HG02763 (cell line): ENCODE results near the gene SLC2A5.

ENCODE experiments used
- ATAC-seq: cut with Tn5 transposase; IDR thresholded peaks from one replicate; pipeline ENCODE4 v1.9.1; 2021; ENCODE audit warnings: mild to moderate bottlenecking, moderate library complexity; ENCODE audit not compliant: unreplicated experiment

The SLC2A5 gene

GRCh38 chr1:9065213-9065751 is 4.2 kb downstream of the SLC2A5 start:
- no peak for ATAC-seq

- ATAC-seq: no peak
Observed at GRCh38 chr1:9062846-9063245, 6.6 kb downstream of the SLC2A5 start.

- ATAC-seq: no peak
Observed at GRCh38 chr1:9062021-9062471, 7.4 kb downstream of the SLC2A5 start.

DNA sequence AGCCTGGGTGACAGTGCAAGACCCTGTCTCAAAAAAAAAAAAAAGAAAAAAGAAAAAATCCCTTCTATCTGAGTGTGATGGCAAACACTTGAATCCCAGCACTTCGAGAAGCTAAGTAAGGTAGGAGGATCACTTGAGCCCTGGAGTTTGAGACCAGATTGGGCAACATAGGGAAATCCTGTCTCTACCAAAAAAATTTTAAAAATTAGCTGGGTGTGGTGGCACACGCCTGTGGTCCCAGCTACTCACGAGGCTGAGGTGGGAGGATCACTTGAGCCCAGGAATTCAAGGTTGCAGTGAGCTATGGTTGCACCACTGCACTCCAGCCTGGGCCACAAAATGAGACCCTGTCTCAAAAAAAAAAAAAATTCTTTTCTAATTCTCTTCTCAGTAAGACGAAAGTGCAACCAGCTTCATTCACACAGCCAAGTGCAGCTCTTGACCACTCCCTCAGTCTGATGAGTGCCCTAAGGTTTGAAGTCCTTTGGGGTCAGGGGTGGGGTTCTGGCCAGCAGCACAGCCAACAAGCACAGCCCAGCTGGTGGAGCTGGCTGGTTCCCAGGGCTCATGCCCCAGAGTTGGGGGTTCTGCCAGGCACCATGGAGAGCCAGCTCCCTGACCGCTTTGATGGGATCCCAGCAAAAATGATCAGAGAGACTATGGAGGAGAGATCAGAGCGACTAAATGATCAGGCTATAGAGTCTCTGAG is 8.0 kb downstream of the SLC2A5 start:
- no peak for ATAC-seq

DNA sequence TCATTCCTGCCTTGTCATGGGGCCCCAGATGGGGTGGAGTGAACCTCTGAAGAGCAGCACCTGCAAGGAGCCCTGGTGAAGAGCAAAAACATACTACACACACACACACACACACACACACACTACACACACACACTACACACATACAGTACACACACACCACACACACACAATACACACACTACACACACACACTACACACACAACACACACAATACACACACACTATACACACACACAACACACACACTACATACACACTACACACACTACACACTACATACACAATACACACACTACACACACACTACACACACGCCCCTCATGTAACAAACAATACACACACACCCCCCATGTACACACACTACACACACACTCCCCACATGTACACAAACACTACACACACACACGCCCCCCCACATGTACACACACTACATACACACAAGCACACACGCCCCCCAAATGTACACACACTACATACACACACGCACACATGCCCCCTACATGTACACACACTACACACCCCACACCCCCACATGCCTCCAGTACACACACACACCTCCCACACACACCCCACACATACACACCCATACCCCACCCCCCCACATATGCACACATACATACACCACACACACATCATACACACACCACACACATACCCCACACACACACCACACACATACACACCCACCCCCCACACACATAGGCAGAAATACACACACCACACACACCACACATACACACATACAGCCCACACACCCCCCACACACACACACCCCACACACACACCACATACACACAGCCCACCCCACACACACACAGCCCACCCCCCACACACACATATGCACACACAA is 9.3 kb downstream of the SLC2A5 start:
- ATAC-seq: no peak

DNA sequence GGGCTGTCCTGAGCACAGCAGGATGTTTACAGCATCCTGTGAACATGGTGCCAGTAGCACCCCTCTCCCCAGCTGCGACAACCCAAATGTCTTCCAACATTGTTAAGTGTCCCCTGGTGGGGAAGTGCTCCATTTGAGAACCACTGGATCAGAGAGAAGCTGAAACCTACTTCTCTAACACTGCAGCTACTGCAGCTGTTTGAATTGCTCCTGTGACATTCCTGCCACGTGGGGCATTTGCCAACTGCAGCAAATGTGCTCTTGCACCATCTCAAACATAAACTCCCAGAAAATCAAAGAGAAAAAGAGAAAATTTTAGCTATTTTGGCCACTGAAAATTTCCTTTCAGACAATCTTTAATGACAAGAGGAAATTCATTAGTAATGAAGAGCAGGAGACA is 11.0 kb downstream of the SLC2A5 start:
- ATAC-seq: no peak

DNA sequence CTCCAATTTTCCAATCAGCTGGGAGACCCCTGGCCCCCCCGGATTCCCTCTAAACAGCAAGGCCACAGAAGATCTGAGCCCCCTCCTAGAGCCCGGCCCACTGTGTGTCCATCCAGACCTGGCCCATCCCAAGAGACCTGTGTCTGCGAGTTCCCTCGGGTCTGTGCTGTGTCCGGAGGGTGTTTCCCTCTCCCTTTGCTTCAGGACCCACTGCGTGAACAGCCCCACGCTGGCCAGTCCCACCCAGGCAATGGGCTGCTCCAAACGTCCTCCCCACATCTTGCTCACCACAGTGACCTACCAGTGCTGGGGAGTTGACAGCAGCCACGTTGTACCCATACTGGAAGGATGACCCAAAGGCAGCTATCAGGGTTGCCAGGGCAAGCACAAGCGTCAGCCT is 11.6 kb downstream of the SLC2A5 start:
- no peak for ATAC-seq

- ATAC-seq: no peak
Observed at GRCh38 chr1:9052272-9053049, 17.0 kb downstream of the SLC2A5 start.

DNA sequence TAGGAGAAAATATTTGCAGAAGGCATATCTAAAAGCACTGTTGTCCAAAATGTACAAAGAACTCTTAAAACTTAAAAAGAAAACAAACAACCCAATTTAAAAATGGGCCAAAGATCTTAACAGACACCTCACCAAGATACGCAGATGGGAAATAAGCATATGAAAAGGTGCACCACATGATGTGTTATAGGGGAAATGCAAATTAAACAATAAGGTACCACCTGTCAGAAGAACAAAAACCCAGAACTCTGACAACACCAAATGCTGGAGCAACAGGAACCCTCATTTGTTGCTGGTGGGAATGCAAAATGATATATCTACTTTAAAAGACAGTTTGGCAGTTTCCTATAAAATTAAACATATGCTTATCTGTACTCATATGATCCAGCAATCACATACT is 18.1 kb downstream of the SLC2A5 start:
- ATAC-seq: no peak

GRCh38 chr1:9050803-9051202 is 18.6 kb downstream of the SLC2A5 start:
- ATAC-seq: no peak

DNA sequence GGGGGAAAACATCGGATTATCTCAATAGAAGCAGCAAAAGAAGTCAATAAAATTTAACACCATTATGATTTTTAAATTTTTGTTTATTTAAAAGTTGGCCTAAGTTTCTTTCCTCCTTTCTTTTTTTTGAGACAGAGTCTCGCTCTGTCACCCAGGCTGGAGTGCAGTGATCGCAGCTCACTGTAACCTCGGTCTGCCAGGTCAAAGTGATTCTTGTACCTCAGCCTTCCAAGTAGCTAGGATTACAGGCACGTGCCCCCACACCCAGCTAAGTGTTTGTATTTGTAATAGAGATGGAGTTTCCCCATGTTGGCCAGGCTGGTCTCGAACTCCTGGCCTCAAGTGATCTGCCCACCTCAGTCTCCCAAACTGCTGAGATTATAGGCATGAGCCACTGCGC is 20.9 kb downstream of the SLC2A5 start:
- ATAC-seq: no peak

DNA sequence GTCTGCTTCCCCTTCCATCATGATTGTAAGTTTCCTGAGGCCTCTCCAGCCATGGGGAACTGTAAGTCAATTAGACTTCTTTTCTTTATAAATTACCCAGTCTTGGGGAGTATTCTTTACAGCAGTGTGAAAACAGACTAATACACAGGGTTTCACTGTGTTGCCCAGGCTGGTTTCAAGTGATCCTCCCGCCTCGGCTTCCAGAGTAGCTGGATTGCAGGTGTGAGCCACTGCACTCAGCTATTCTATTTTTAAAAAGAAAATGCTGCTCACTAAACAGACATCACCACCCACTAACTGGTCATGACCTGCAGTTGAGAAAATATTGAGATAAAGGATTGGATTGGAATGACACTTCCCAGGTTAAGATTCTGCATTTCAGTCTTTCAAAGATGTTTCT is 22.4 kb downstream of the SLC2A5 start:
- no peak for ATAC-seq

GRCh38 chr1:9045861-9046510 is 23.4 kb downstream of the SLC2A5 start:
- no peak for ATAC-seq

DNA sequence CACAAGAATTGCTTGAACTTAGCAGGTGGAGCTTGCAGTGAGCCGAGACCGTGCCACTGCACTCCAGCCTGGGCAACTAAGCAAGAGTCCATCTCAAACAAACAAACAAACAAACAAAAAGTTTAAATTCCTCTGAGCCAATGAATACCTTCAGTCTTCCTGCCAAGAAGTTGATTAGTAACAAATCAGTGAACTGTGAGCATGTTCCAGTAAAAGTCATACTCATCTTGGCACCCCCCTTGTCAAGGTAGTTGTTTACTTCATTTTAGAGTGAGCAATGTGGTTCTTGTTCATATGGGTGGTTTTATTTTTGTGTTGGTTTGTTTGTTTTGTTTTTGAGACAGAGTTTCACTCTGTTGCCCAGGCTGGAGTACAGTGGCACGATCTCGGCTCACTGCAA is 25.2 kb downstream of the SLC2A5 start:
- ATAC-seq: no peak

- no peak for ATAC-seq
Observed at GRCh38 chr1:9042272-9042671, 27.2 kb downstream of the SLC2A5 start.

- no peak for ATAC-seq
Observed at GRCh38 chr1:9041116-9041779, 28.2 kb downstream of the SLC2A5 start.

DNA sequence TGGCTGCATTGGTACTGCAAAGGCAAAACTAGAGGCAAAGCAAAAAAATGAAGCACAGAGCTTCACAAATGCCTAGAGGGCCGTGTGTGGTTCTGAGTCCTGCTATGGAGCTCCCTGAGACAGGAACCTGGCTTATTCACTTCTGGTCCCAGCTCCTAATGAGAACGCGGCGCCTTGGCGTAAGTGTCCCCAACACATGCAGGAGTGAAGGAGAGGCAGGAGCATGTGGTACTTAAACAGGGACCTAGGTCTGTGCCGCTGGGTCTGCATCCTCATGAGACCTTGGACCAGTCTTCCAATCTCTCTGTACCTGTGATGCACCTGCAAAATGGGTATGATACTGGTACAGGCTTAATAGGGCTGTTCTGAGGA is 28.8 kb downstream of the SLC2A5 start:
- ATAC-seq: no peak

- ATAC-seq: no peak
Observed at GRCh38 chr1:9039761-9040658, 29.4 kb downstream of the SLC2A5 start.
